ENCODE results near the gene HLX. TPM values are rescaled to one million over a fixed set of nuclear protein-coding genes. Genes with fewer than 3 reads are reported as not detected.

HLX gene
- total RNA-seq, 1 experiment from 2014 or later, result 4.9 TPM

GRCh38 chr1:220879509-220880361, 492 bp downstream of the HLX start:
- in situ Hi-C loops (cut with HindIII; ENCODE audit: low pct_unique_long_range_greater_than_20kb, low sequenced_read_pairs), result no loop called here
- peak; percentile 16 for DNase-seq (ENCODE audit: low read depth, low spot score)

DNA sequence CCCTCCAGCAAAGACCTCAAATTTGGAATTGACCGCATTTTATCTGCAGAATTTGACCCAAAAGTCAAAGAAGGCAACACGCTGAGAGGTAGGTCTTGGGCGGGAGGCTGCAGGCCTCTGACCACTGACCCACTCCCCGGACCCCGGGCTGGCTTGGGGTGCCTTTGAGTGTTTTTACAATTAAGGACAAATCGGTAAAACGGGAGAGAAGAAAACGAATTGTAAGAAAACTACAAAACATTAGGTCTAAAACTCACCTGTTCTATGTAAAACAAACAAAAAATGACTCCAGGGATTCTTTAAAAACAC, 1.1 kb downstream of the HLX start:
- in situ Hi-C loops (cut with HindIII; ENCODE audit: low pct_unique_long_range_greater_than_20kb, low sequenced_read_pairs), result no loop called here
- DNase-seq (ENCODE audit: low read depth, low spot score), result no peak

- no peak for DNase-seq (ENCODE audit: low read depth, low spot score)
- in situ Hi-C loops (cut with HindIII; ENCODE audit: low pct_unique_long_range_greater_than_20kb, low sequenced_read_pairs), result no loop called here
These were observed 1.7 kb downstream of the HLX start for GRCh38 chr1:220880726-220881506.

DNA sequence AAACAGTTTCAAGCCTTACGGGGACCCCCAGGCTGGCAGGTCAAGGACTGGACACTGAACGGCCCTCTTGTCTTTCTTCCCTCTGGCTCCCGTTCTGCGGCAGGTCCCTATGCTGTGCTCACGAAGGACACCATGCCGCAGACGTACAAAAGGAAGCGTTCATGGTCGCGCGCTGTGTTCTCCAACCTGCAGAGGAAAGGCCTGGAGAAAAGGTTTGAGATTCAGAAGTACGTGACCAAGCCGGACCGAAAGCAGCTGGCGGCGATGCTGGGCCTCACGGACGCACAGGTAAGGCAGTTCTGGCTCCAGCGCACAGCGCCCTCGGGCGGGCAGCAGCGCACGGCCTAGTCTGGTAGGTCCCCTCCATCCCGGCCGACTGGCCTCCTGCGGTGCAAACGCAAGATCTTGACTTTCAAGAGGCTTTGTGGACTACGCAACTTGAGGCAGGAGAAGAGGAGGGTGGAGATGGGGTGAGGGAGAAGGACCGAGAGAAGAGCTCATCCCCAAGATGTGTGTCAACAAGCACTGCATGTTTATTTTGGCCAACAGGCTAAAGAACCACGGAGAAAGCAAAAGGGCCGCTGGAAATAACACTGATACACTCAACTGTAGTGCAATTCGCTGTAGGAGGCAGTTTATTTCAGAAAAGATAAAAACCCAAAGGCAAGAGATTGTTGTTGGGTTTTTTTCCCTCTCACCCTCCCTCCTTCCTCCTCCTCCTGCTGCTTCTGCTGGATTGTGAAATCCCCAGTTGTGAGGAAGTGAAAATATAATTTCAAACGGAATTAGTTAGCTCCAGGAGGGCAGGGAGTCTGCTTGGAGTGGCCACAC, 3.0 kb downstream of the HLX start:
- in situ Hi-C loops (cut with HindIII; ENCODE audit: low pct_unique_long_range_greater_than_20kb, low sequenced_read_pairs), result no loop called here
- no peak for DNase-seq (ENCODE audit: low read depth, low spot score)

DNA sequence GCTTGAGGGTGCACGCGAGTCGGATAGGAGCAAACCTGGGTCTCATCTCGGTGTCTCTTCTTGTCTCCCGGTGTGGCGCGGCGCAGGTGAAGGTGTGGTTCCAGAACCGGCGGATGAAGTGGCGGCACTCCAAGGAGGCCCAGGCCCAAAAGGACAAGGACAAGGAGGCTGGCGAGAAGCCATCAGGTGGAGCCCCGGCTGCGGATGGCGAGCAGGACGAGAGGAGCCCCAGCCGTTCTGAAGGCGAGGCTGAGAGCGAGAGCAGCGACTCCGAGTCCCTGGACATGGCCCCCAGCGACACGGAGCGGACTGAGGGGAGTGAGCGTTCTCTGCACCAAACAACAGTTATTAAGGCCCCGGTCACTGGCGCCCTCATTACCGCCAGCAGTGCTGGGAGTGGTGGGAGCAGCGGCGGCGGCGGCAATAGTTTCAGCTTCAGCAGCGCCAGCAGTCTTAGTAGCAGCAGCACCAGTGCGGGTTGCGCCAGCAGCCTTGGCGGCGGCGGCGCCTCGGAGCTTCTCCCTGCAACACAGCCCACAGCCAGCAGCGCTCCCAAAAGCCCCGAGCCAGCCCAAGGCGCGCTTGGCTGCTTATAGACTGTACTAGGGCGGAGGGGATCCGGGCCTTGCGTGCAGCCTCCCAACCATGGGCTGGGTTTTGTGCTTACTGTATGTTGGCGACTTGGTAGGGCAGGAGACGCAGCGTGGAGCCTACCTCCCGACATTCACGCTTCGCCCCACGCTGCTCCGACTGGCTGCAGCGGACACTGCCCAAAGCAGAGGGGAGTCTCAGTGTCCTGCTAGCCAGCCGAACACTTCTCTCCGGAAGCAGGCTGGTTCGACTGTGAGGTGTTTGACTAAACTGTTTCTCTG, 5.1 kb downstream of the HLX start:
- in situ Hi-C loops (cut with HindIII; ENCODE audit: low pct_unique_long_range_greater_than_20kb, low sequenced_read_pairs), result no loop called here

DNA sequence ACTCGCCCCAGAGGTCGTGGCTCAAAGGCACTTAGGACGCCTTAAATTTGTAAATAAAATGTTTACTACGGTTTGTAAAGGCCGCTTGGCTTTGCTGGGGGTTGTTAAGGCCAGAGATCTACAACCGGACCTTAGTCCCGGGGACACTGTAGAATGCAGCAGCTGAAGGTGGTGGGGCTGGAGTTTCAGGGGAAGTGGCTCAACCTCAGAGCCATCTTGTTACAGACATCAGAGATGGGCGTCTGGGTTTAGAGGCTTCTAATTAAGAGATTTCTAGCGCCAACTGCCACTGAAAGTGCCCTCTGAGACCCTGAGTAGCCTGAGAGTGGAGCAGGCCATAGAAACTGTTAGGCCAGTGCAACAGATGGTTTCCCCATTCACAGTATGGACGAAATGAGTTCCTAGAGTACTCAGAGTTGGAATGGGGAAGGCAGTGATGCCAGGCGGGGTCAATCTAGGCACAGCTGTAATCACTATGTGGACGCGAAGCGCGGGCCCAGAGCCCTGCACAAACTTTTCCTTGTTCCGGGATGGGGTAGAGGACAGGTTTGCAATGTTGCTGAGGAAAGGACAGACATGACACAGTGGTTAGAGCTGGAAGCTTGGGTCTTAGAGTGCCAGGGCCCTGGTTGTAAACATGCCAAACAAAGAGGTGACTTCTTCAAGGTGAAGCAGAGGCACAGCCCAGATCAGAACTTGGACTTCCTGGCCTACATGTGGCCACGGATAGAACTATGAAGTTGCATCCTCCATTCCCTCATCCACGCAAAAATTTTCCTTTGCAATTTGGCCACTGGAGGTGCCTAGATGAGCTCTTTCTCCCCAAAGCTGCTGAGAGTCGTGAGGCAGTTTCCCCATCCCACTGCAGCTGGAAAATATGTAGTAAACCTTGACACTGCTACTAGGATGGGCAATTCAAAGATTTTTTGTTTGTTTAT, 6.0 kb downstream of the HLX start:
- no peak for DNase-seq (ENCODE audit: low read depth, low spot score)
- in situ Hi-C loops (cut with HindIII; ENCODE audit: low pct_unique_long_range_greater_than_20kb, low sequenced_read_pairs), result no loop called here

More for the DNA sequence above, 5.1 kb downstream of the HLX start:
- no peak for DNase-seq (ENCODE audit: low read depth, low spot score)

- in situ Hi-C loops (cut with HindIII; ENCODE audit: low pct_unique_long_range_greater_than_20kb, low sequenced_read_pairs), result no loop called here
- DNase-seq (ENCODE audit: low read depth, low spot score), result no peak
These were observed 6.7 kb downstream of the HLX start for GRCh38 chr1:220885971-220886370.

GRCh38 chr1:220886470-220887201, 7.4 kb downstream of the HLX start:
- DNase-seq (ENCODE audit: low read depth, low spot score), result no peak
- in situ Hi-C loops (cut with HindIII; ENCODE audit: low pct_unique_long_range_greater_than_20kb, low sequenced_read_pairs), result no loop called here

GRCh38 chr1:220887202-220887519, 7.9 kb downstream of the HLX start:
- DNase-seq (ENCODE audit: low read depth, low spot score), result no peak
- in situ Hi-C loops (cut with HindIII; ENCODE audit: low pct_unique_long_range_greater_than_20kb, low sequenced_read_pairs), result no loop called here

DNA sequence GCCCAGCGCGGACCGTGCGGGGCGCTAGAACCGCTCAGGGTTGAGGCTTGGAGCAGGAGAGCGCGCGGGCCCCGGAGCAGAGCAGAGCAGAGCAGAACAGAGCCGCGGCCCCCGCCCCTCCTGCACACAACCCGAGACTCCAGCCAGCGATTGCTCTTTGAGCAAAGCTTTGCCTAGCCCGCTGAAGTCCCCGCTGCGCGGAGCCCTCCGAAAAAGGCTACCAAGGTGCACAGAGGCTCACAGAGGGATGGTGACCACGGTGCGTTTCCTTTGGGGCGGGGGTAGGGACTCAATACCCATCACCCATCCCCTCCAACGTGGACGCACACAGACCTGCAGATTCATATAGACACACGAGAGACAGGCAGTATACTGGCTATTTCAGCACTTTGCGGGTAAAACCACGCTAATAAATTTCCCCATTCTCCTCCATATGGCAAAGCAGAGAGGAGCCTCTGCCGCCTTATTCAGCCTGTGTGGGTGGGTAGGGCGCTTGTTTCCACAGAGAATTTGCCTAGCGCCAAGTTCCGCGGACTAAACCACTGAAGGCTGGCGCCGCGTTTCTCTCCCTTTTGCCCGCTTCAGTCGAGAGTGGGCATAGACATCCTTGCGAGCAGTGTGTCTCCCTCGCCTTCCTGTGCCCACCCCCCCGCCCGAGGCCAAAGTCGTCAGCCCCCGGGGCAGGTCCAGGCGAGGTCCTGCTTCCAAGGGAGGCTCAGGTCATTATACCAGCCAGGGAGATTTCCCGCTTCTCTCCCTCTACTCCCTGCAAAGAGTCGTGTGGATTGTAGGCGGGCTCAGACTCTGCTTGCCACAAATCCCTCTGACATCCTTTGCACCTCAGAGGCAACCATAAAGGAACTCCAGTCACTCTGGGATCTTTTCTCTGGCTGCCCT, 8.5 kb downstream of the HLX start:
- in situ Hi-C loops (cut with HindIII; ENCODE audit: low pct_unique_long_range_greater_than_20kb, low sequenced_read_pairs), result no loop called here
- no peak for DNase-seq (ENCODE audit: low read depth, low spot score)

DNA sequence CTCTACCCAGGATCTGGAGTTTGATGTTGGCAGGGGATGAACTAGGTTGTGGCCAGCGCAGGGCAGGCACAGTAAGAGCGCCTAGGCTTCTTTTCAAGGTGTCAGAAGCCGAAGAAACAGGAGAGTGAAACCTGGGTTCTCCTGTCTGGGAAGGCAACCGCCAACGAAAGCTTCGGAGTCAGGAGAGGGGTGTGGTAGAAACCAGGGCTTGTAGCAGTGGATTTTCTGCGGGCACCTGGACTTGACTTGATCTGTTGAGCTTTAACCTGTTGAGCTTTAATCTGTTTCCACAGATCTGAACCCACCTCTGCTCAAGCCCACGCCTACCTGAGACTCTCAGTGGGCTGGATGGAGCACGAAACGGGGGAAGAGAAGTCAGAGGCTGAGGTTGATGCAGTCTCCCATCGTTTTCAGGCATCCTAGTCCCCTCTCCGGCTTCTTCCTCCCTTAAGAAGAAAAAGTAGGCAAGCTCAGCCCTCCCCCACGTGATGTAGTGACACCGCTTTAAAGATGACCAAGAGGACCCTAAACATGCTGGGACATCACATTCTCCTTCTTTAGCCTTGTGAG, 9.3 kb downstream of the HLX start:
- in situ Hi-C loops (cut with HindIII; ENCODE audit: low pct_unique_long_range_greater_than_20kb, low sequenced_read_pairs), result no loop called here
- DNase-seq (ENCODE audit: low read depth, low spot score), result no peak

- no peak for DNase-seq (ENCODE audit: low read depth, low spot score)
- in situ Hi-C loops (cut with HindIII; ENCODE audit: low pct_unique_long_range_greater_than_20kb, low sequenced_read_pairs), result no loop called here
These were observed 10.1 kb downstream of the HLX start for GRCh38 chr1:220889333-220889732.

GRCh38 chr1:220889848-220890287, 10.6 kb downstream of the HLX start:
- no peak for DNase-seq (ENCODE audit: low read depth, low spot score)
- in situ Hi-C loops (cut with HindIII; ENCODE audit: low pct_unique_long_range_greater_than_20kb, low sequenced_read_pairs), result no loop called here

GRCh38 chr1:220890602-220891001, 11.4 kb downstream of the HLX start:
- in situ Hi-C loops (cut with HindIII; ENCODE audit: low pct_unique_long_range_greater_than_20kb, low sequenced_read_pairs), result no loop called here
- DNase-seq (ENCODE audit: low read depth, low spot score), result no peak
